Fibroblast of upper back skin (primary cell): ENCODE data around the gene CA5A.
A peak's percentile ranks its signal among the peaks of the same experiment; 100 is the strongest.
"Not testable (repeated sequence)": the region's sequence is repeated elsewhere in the genome, so short reads cannot be mapped to it uniquely, and the experiment has no call there.

ENCODE experiments used
- DNase-seq: peaks from one replicate; pipeline ENCODE4 v3.0.0-alpha.2; 2013

CA5A gene

GRCh38 chr16:87936375-87937230, at the start of gene CA5A:
TSS of gene CA5A (minus strand) at chr16:87936529. CDS start at chr16:87936450, 79 bp downstream.
- no peak for DNase-seq

- not testable (repeated sequence) for DNase-seq
Measured at GRCh38 chr16:87985493-87985892, 49.2 kb upstream of the CA5A start.

GRCh38 chr16:87984632-87985267, 48.4 kb upstream of the CA5A start:
- no peak for DNase-seq

- not testable (repeated sequence) for DNase-seq
Measured at GRCh38 chr16:87984180-87984579, 47.9 kb upstream of the CA5A start.

- DNase-seq, result peak; percentile 50
Measured at GRCh38 chr16:87983737-87984097, 47.4 kb upstream of the CA5A start.

GRCh38 chr16:87983072-87983736, 46.9 kb upstream of the CA5A start:
- DNase-seq, result not testable (repeated sequence)

- DNase-seq, result no peak
Measured at GRCh38 chr16:87982581-87983041, 46.3 kb upstream of the CA5A start.

GRCh38 chr16:87981376-87981775, 45.0 kb upstream of the CA5A start:
- not testable (repeated sequence) for DNase-seq

- not testable (repeated sequence) for DNase-seq
Measured at GRCh38 chr16:87979911-87980630, 43.7 kb upstream of the CA5A start.

- DNase-seq, result no peak
Measured at GRCh38 chr16:87979352-87979751, 43.0 kb upstream of the CA5A start.

- no peak for DNase-seq
Measured at GRCh38 chr16:87978127-87978526, 41.8 kb upstream of the CA5A start.

GRCh38 chr16:87976665-87977064, 40.3 kb upstream of the CA5A start:
- peak; percentile 82 for DNase-seq

- no peak for DNase-seq
Measured at GRCh38 chr16:87974178-87974577, 37.8 kb upstream of the CA5A start.

GRCh38 chr16:87973717-87974116, 37.4 kb upstream of the CA5A start:
- DNase-seq, result no peak

GRCh38 chr16:87971933-87972332, 35.6 kb upstream of the CA5A start:
- DNase-seq, result no peak

GRCh38 chr16:87970186-87970585, 33.9 kb upstream of the CA5A start:
- DNase-seq, result peak; percentile 51

GRCh38 chr16:87968541-87968940, 32.2 kb upstream of the CA5A start:
- peak; percentile 56 for DNase-seq

GRCh38 chr16:87966685-87967185, 30.4 kb upstream of the CA5A start:
- DNase-seq, result no peak

- DNase-seq, result peak; percentile 38
Measured at GRCh38 chr16:87966064-87966645, 29.8 kb upstream of the CA5A start.

GRCh38 chr16:87965417-87965816, 29.1 kb upstream of the CA5A start:
- DNase-seq, result no peak

GRCh38 chr16:87964049-87964659, 27.8 kb upstream of the CA5A start:
- peak; percentile 42 for DNase-seq

- DNase-seq, result peak; percentile 91
Measured at GRCh38 chr16:87963400-87963799, 27.1 kb upstream of the CA5A start.
